Esophagus mucosa (tissue), 1 donor: Measurements from ENCODE around the gene AGXT. TPM values are rescaled to one million over a fixed set of nuclear protein-coding genes. Genes with fewer than 3 reads are reported as not detected.
A peak's percentile ranks its signal among the peaks of the same experiment; 100 is the strongest.
"Not testable (repeated sequence)": the region's sequence is repeated elsewhere in the genome, so short reads cannot be mapped to it uniquely, and the experiment has no call there.

Experiments used
- ATAC-seq: fragments of 200-7000 bp; cut with Tn5 transposase; one replicate; pipeline ENCODE4 v1.9.1; 2020
- total RNA-seq: library from RNA; stranded (reverse); gene quantifications from one replicate; pipeline ENCODE4 v1.2.4, GENCODE V29; 2023
- donor health status: DM: yes; HTN: yes; CAD: no.

The AGXT gene
- total RNA-seq, 1 donor from 2014 or later: not detected

DNA sequence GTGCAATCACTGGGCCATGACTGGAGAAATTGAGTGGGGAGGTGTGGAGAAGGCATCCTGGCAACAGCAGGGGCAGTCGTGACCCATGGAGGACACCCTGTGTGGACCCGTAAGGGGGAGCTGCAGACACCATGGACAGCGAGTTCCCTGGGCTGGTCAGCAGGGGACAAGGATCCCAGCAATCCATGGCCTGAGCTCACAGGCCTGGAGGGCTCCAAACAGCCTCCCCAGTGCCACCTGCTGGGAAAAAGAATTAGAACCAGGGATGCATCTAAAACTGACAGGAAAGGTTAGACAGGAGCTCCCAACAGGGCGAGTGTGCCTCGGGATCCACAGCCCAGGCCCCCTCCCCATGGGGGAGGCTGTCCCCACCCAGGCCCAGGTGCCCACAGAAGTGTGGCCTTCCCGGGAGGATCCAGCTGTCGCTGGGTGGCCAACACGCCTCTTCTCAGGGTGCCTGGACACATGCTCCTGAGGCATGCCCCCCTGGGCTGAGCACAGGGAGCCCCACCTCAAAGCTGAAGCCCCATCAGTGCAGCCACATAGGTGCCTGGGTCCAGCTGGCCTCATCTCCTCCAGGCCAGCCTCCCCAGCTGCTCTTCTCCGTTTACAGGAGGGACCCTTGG, 28.1 kb upstream of the AGXT start:
- peak; percentile 60 for ATAC-seq

DNA sequence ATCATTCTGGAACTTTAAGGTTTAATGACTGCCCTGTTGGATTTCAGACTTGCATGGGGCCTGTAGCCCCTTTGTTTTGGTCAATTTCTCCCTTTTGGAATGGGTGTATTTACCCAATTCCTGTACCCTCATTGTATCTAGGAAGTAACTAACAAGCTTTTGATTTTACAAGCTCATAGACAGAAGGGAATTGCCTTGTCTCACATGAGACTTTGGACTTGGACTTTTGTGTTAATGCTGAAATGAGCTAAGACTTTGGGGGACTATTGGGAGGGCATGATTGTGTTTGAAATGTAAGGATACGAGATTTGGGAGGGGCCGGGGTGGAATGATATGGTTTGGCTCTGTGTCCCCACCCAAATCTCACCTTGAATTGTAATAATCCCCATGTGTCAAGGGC, 22.3 kb upstream of the AGXT start:
- ATAC-seq: not testable (repeated sequence)

DNA sequence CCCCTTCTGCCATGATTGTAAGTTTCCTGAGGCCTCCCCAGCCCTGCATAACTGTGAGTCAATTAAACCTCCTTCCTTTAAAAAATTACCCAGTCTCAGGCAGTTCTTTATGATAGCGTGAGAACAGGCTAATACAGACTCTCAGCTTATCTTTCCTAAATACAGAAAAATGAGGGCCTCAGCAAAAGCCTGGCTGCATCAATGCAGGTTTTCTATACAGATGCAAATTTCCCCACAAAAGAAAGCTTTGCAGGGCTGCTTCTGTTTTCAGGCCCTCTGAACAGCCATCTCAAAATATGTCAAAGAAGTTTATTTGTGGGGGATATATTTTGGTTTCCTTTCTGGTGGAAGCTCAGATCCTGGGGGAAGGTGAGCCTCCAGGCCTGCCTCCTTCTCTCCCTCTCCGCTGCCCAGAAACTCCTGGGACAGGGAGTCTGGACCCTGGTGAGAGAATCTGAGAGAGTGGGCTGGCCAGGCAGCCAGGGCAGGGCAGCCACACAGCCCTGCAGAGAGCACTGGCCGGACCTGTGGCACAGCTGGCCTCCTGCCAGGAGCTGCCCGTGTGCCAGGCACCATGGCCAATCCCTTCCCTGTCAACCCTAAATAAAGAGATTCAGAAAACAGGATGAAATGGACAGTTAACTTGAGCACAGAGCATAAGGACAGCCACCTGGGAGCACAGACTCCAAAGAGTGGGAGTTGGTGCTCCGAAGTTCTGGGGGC, 21.6 kb upstream of the AGXT start:
- ATAC-seq: no peak

DNA sequence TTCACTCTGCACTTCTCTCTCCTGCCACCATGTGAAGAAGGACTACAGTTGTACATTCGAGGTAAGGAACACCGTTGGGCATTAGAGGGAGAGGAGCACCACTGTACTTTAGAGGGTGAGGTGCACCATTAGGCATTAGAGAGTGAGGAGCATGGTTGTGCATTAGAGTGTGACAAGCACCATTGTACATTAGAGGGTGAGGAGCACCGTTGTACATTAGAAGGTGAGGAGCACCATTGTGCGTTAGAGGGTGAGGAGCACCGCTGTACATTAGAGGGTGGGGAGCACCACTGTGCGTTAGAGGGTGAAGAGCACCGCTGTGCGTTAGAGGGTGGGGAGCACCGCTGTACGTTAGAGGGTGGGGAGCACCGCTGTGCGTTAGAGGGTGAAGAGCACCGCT, 20.8 kb upstream of the AGXT start:
- ATAC-seq: no peak

DNA sequence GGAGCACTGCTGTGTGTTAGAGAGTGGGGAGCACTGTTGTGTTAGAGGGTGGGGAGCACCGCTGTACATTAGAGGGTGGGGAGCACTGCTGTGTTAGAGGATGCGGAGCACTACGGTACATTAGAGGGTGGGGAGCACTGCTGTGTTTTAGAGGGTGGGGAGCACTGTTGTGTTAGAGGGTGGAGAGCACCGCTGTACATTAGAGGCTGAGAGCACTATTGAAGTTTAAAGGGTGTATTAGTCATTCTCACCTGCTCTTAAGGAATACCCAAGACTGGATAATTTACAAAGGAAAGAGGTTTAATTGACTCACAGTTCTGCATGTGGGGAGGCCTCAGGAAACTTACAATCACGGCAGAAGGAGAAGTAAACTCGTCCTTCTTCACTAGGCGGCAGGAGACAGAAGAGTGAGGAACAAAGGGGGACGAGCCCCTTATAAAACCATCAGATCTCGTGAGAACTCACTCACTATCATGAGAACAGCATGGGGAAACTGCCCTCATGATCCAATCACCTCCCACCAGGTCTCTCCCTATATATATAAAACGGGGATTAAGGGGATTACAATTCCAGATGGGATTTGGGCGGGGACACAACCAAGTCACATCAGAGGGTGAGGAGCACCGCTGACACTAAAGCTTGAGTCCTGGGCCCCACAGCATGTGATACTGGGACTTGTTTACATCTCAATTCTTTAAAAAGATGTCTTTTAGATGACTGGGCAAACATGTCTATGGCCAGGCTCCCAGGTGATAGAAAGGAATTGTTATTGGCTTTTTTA, 19.5 kb upstream of the AGXT start:
- ATAC-seq: no peak

DNA sequence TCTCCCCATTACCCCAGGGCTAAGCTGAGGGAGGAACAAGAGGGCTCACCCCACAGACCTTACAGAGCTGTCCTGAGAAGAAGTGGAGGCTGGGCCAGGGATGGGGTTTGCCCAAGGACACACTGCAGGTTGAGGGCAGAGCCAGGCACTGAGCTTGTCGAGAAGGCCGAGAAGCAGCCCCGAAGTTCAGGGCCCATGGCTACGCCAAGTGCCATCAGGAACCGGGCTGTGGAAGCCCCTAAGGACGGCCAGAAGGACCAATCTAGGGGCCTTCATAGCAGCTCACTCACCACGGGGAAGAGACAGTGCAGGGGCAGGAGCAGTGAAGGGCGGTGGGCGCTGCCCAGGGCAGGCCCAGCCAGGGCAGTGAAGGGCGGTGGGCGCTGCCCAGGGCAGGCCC, 18.6 kb upstream of the AGXT start:
- ATAC-seq: no peak

DNA sequence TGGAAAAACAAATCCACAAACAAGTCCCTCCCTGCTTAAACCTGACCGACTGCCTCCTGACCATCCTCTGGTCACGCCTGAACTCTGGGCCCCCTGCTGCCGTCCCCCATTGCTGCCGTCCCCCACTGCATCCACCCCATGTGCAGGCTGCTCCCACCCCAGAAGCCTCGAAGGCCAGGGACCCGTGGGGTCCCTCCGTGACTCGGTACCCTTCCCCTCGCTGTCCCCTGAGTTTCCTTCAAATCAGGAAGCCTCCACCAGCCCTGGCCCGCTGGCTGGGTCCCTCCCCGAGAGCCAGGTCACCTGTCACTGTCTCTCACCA, 17.9 kb upstream of the AGXT start:
- no peak for ATAC-seq

DNA sequence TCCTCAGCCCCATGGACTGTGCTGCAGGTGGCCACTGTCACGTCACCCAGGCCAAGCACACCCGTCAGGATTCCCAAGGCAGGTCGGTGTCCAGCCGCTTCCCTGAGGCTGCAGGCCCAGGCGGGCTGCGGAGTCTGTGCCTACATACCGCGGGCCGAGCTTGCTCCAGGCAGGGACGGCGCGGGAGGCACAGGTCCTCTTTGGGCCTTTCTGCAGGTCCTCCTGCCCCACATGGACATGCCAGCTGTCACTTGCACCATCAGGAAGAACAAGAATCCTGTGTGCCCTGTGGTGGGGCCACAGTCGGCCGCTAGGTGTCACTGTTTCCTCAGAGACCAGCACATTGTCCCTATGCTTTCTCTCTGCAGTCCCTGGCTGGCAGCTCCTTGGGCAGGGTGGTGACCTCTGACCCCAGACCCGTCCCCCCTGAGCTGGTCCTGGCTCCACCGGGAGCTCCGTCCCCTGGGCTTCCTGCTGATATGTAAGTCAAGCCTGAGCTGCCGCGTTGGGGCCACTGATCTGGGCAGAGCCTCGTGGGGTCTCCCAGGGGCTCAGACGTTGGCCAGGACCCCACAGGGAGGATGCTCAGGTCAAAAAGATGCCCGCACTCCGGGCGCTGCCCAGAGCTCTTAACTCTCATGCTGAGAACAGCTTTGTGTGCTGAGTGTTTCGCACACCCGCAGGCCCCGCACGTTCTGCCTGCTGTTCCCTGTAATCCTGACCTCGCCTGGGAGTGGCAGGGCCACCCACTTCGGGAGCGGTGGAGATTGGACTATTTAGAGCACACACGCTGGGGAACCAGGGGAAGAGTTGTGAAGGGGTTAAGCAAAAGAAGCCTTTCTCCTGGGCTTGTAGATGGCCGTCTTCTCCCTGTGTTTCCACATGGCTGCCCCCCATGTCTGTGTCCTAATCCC, 17.3 kb upstream of the AGXT start:
- ATAC-seq: peak; percentile 91

DNA sequence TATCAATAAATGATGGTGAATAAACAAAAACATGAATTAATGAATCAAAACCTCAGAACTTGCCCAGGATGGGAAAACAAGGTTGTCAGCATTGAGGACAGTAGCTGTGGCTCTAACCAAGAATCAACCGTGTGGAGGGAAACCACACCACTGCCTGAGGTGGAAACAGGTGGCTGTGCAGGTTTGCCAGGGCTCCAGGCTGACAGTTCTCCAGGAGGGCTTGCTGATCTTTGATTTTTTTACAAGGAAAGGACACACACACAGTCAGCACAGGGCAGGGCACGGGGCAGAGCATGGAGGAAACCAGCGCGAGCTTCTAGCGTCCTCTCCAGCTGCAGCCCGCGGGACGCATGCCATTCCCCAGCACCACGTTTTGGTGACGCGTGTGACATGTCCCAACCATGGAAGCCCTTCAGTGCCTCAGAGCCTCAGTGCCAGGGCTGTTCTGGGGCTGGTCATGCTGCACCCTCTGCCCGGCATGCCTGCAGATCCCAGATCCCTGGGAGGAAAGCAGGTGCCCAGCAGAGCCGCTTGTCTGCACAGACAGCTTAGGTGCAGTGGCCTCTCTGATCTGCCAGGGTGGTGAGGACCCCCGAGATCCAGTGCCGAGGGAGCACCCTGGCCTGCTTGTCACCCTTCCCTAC, 15.8 kb upstream of the AGXT start:
- ATAC-seq: no peak

DNA sequence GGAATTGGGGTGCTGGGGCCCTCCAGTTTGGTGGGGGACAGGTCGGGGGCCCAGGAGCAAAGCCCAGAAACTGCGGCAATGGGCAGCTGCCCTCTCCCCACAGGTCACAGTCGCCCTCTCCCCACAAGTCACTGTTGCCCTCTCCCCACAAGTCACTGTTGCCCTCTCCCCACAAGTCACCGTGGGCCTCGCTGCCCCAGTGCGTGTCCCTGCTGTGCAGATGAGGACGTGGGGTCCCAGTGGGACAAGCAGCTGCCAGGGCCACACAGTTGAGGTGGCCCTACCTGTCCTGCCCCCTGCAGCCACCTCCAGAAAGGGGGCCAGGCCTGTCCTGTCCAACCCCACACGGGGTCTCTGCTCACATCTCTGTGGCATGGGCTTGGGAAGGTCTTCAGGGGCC, 13.0 kb upstream of the AGXT start:
- no peak for ATAC-seq

DNA sequence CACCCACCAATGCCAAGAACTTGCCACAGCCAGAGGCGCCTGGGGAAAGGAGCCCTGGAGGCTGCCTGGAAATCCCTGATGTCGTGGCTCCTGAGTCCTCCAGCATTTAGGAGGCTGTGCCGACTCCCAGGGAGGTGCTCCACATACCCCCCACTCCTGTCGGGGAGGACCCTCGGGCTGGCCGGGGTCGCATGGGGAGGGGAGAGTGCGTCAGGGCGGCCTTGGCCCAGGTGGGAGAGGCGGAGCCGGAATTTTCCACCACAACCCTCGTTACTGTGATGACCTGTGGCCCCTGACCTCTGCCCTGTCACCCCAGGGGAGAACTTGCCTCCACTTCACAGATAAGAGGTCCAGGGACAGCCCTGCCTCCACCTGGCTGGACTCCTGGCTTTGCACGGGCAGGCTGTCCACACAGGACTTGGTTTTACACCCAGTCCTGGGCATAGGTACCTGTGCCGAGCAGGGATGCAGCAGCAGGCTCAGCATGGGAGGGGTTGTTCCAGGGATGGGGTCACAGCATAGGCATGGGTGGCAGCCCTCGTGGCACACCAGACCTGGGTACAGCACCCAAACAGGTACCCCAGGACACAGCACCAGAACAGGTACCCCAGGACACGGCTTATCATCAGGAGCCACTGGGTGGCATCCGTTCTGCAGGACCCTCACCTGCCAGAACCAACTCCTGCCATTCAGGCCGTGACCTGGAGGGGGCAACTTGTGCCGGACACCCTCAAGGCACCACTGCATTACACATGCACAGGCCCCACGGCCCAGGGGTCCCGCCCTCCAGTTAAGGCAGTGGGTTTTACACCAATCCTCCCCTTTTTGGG, 12.3 kb upstream of the AGXT start:
- ATAC-seq: peak; percentile 30

DNA sequence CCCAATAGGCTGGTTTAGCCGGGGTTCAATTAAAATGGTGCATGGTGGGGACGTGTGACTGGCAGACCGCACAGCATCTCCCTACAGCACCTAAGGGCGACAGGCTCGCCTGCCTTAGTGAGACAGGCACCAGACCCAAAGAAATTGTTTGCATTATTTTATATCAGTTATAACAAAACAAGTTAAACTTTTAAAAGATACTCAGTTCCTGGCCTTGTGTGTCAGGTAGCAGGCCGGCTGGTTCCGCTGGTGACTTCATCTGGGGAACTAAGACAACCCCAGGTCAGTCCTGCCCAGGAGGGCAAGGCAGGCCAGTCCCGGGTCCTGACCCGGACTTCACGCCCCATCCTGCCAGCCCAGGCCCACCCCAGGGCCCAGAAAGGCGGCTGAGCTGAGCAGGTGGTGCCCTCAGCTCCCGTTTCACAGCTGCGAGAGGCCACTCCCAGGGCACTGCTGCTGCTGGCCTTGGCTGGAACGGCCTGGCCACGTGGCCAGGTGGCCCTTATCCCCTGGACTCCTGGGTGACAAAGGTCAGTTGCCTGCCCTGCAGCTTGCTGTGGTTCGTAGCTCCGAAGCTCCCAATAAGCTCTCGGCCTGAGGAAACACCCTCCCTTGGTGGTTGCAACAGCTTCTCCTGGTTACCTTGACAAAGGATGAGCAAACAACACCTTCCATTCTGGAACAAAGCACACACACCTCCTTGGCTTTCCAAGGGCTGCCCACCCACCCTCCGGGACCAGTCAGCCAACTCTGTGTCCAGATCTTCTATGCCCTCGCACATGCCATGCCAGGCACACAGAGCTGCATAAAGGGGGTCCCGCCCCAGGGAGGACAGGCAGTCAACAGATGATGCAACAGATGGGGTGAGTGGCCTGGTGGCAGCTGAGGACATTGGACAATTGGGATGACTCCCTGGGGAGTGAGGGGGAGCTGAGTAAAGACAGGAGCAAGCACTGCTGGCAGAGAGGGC, 11.3 kb upstream of the AGXT start:
- no peak for ATAC-seq

DNA sequence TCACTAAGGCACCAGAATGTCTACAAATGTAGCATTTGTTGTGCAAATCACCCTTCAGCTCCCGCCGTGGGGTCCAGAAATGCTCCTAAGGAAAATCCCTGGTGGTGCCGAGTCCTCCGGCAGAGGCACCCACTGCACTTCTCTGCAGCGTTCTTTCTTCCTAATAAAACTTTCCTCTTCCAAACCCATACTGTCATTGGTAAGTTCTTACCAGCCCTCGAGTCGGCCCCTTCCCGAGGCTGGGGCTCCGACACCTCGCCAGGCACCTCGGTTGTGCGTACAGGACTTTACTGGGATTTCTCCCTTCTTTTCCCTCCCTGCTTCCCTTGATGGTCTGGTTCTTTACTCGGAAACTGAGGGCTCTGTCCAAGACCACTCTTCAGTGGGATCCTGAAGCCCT, 10.3 kb upstream of the AGXT start:
- ATAC-seq: no peak

DNA sequence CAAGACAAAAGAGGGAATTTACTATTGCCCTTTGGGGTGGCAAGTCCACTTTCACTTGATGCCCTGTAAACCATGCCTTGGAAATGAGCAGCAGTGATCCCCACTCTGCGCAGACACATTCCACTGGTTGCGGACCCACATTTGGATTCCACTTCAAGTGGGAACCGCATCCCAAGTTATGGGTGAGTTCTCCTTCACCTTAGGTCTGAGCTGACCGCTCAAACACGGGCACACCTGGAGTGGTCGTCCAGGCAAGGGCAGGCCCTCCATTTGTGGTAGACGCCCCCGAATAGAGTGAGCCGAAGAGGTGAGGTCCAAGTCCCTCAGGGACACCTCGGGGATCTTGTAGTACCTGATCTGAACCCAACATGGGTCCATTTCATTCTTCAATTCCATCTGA, 9.8 kb upstream of the AGXT start:
- ATAC-seq: no peak

DNA sequence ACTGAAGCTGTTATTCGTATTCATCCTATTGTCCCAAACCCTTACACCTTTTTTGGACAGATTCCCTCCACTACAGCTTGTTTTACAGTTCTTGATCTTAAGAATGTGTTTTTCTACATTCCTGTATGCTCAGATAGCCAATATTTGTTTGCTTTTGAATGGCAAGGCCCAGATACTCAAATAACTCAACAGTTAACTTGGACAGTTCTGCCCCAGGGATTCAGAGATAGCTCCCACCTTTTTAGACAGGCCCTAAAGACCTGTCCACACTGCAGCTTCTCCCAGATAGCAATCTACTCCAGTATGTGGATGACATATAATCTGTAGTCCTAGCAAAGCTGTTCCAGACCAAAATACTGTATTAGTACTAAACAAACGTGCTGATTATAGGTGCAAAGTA, 7.1 kb upstream of the AGXT start:
- ATAC-seq: no peak

DNA sequence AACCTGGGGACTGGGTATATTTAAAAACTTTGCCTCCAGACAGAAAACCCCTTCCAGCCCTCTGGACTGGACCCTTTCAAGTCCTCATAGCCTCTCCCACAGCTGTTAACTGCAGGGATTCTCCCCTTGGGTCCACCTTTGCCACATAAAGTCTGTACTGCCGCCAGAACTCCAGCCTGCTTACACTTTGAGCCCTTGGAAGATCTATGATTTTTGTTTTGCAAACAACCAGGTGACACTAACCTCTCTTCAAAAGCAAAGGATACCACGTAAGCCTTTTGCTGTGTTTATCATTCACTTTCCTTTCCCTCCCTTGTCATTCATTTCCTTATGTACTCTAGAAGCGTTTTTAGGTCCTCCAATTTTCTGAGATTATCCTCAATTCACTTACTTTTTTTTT, 4.1 kb upstream of the AGXT start:
- no peak for ATAC-seq

DNA sequence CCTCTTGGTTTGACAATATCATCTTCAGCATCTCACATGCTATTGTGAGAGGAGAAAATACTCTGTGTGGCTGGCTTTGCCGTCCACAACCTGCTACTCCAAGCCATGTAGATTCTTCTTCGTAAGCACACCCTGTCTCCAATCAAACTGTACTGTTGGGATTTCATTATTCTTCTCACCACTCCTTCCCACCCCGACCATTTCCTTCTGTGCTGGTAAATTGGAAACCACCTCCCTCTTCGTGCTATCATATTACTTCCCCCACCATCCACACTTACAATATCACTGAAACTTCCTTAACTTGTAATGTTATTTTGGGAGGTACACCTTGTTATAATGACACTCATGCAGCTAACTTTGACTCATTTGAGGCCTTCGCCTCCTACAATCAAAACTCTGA, 3.2 kb upstream of the AGXT start:
- no peak for ATAC-seq

DNA sequence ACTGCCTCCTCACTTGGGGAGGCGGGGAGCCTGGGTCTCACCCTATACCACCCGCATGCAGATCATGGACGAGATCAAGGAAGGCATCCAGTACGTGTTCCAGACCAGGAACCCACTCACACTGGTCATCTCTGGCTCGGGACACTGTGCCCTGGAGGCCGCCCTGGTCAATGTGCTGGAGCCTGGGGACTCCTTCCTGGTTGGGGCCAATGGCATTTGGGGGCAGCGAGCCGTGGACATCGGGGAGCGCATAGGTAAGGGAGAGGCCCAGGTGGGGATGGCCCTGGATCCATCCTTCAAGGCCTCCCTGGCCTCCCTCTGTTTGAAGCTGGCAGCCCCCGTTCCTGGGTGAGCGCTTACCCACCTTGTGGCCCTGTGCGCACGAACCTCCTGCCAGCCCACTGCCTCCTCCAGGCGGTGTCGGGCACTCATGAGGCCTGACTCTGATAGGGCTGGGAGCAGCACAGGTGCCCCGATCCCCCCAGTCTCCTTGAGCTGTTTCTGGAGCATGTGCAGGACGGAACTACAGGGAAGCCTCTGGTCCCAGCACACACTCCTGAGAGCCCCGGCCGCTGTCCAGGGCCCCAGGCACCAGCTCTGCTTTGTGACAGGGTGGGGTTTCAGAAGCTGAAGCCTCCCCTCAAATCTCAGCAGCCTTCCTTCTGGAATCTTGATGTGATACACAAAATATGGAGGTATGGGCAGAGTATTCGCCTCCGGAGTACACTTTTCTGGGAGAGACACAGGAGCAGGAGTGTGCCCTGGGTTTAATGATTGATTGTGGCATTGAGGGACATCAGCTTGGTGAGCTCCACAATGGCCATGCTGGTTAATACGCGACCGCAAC, 708 bp downstream of the AGXT start:
- no peak for ATAC-seq
